HCT116 (cell line): ENCODE results near the gene DRAM1. TPM values are rescaled to one million over a fixed set of nuclear protein-coding genes. Genes with fewer than 3 reads are reported as not detected.
"Not testable (repeated sequence)": the region's sequence is repeated elsewhere in the genome, so short reads cannot be mapped to it uniquely, and the experiment has no call there.

Experiments
- ATAC-seq: fragments of 200-7000 bp; cut with Tn5 transposase; 2 replicates; pipeline ENCODE4 v1.9.1; 2020; ENCODE audit warnings: mild to moderate bottlenecking, moderate library complexity
- BruUV-seq: library from RNA; stranded (reverse); fragments of 400-500 nt; replicated peaks from 2 replicates; lab custom pipeline; 2021; lab: Mats Ljungman, UMichigan
- CTCF ChIA-PET: fragments of 300-600 bp; sonication (Branson Sonifier 250); formaldehyde crosslinking; loops from one replicate; lab custom pipeline; 2021; ENCODE audit warnings: antibody characterized with exemption; lab: Charles Lee
- POLR2A ChIA-PET: fragments of 300-600, 350-600 bp; sonication (Branson Sonifier 250); formaldehyde crosslinking; loops from one replicate; lab custom pipeline; 2021; ENCODE audit warnings: antibody characterized with exemption; lab: Charles Lee
- RAD21 ChIA-PET, 2 experiments: fragments of 300-600 bp; sonication (Branson Sonifier 250); formaldehyde crosslinking; loops; one replicate each; lab custom pipeline; 2023; ENCODE audit warnings: low total read pairs in 2 of 2; ENCODE audit not compliant: uncharacterized antibody in 2 of 2, unreplicated experiment in 2 of 2, low non-redundant PET in 1 of 2; lab: Charles Lee
- DNase-seq: peaks from one replicate; pipeline ENCODE4 v3.0.0-alpha.2; 2010; ENCODE audit warnings: low read depth, low spot score
- H2AFZ ChIP-seq: fragments of 200-600 bp; shearing (Covaris generic), sonication (generic); 2 replicates; pipeline ENCODE4 v1.6.1; 2017; ENCODE audit warnings: low read depth, mixed run types, mixed read lengths, antibody characterized with exemption, low read length; ENCODE audit not compliant: poor library complexity, severe bottlenecking
- H3K27ac ChIP-seq: 2 replicates; pipeline ENCODE4 v1.5.1; 2012; ENCODE audit warnings: low read depth, low read length
- H3K27me3 ChIP-seq: fragments of 200-600 bp; sonication (generic); 2 replicates; pipeline ENCODE4 v1.6.1; 2016; ENCODE audit warnings: mixed run types, low read length, mixed read lengths; ENCODE audit not compliant: insufficient read depth
- H3K36me3 ChIP-seq, 2 experiments: fragments of 200-500 bp in 1 of 2; fragments of 200-600 bp in 1 of 2; sonication (Bioruptor generic) in 1 of 2; sonication (generic) in 1 of 2; 2 replicates each; pipeline versions ENCODE4 v1.5.1 to v1.6.1; 2014 to 2016; ENCODE audit warnings: low read length in 2 of 2, inconsistent platforms in 1 of 2, mixed read lengths in 1 of 2, mixed run types in 1 of 2; ENCODE audit not compliant: insufficient read depth in 2 of 2, control insufficient read depth in 1 of 2
- H3K4me1 ChIP-seq, 2 experiments: fragments of 200-600 bp in 1 of 2; sonication (generic) in 1 of 2; 2 replicates each; pipeline versions ENCODE4 v1.5.1 to v1.6.1; 2012 to 2017; ENCODE audit warnings: low read length in 2 of 2, inconsistent platforms in 1 of 2, mild to moderate bottlenecking in 1 of 2, mixed read lengths in 1 of 2, mixed run types in 1 of 2, moderate library complexity in 1 of 2; ENCODE audit not compliant: insufficient read depth in 2 of 2, control insufficient read depth in 1 of 2
- H3K4me2 ChIP-seq: fragments of 200-600 bp; sonication (generic); 2 replicates; pipeline ENCODE4 v1.6.1; 2017; ENCODE audit warnings: mixed run types, low read length, mixed read lengths
- H3K4me3 ChIP-seq, 2 experiments: fragments of 200-600 bp in 1 of 2; sonication (generic) in 1 of 2; replicated peaks in 1 of 2; 2 replicates each; pipeline ENCODE4 v1.5.1; 2011 to 2016; ENCODE audit warnings: low read length in 2 of 2, control low read depth in 1 of 2, low read depth in 1 of 2, mild to moderate bottlenecking in 1 of 2, mixed read lengths in 1 of 2, mixed run types in 1 of 2
- H3K79me2 ChIP-seq: fragments of 200-600 bp; sonication (generic); 2 replicates; pipeline ENCODE4 v1.6.1; 2017; ENCODE audit warnings: mild to moderate bottlenecking, mixed run types, low read length, moderate library complexity, mixed read lengths; ENCODE audit not compliant: insufficient read depth
- H3K9ac ChIP-seq: fragments of 200-600 bp; sonication (generic); 2 replicates; pipeline ENCODE4 v1.6.1; 2016; ENCODE audit warnings: low read length, mixed read lengths
- H3K9me2 ChIP-seq: fragments of 200-600 bp; sonication (generic), shearing (Covaris generic); 2 replicates; pipeline ENCODE4 v1.6.1; 2017; ENCODE audit warnings: mixed run types, mild to moderate bottlenecking, moderate library complexity; ENCODE audit not compliant: insufficient read depth
- H3K9me3 ChIP-seq, 2 experiments: fragments of 200-500 bp in 1 of 2; fragments of 200-600 bp in 1 of 2; sonication (Bioruptor generic) in 1 of 2; sonication (generic) in 1 of 2; 2 replicates each; pipeline ENCODE4 v1.6.1; 2014 to 2017; ENCODE audit warnings: low read length in 2 of 2, mixed read lengths in 2 of 2, inconsistent platforms in 1 of 2, low read depth in 1 of 2, mild to moderate bottlenecking in 1 of 2, mixed run types in 1 of 2, moderate library complexity in 1 of 2; ENCODE audit not compliant: control insufficient read depth in 1 of 2, insufficient read depth in 1 of 2
- H4K20me1 ChIP-seq: fragments of 200-600 bp; sonication (generic), shearing (Covaris generic); 2 replicates; pipeline ENCODE4 v1.6.1; 2017; ENCODE audit warnings: mixed run types, mild to moderate bottlenecking, moderate library complexity; ENCODE audit not compliant: insufficient read depth
- EZH2 ChIP-seq: fragments of 200-600 bp; sonication (generic); IDR thresholded peaks from 2 replicates; pipeline ENCODE4 v1.6.1; 2017; ENCODE audit warnings: antibody characterized with exemption, mixed run types
- EZH2phosphoT487 ChIP-seq: fragments of 200-600 bp; IDR thresholded peaks from 2 replicates; pipeline ENCODE4 v1.6.1; 2018; ENCODE audit warnings: antibody characterized with exemption, borderline replicate concordance
- FOSL1 ChIP-seq: IDR thresholded peaks from 2 replicates; pipeline ENCODE4 v1.6.1; 2012; ENCODE audit warnings: low read depth
- MAX ChIP-seq: IDR thresholded peaks from 2 replicates; pipeline ENCODE4 v1.6.1; 2012
- POLR2A ChIP-seq: IDR thresholded peaks from 2 replicates; pipeline ENCODE4 v1.7.0; 2011; ENCODE audit warnings: borderline replicate concordance; ENCODE audit not compliant: insufficient read depth, insufficient read length; ENCODE audit errors: extremely low read depth
- RAD21 ChIP-seq: IDR thresholded peaks from 2 replicates; pipeline ENCODE4 v1.6.1; 2012; ENCODE audit warnings: low read depth, mild to moderate bottlenecking
- intact Hi-C: fragments of 100-400 bp; cut with micrococcal nuclease; formaldehyde crosslinking; loops from 2 replicates; pipeline ENCODE4 v1.10.0; 2022
- total RNA-seq: library from RNA; stranded (reverse); gene quantifications from one replicate; pipeline ENCODE4 v1.2.1, GENCODE V29; 2021; ENCODE audit not compliant: unreplicated experiment

Gene DRAM1
- total RNA-seq, 1 experiment from 2014 or later = 20.3 TPM

GRCh38 chr12:101866615-101867373 lies 10.6 kb upstream of the DRAM1 start:
- POLR2A ChIA-PET = no interaction called here
- BruUV-seq = no TSS peak
- ATAC-seq = no peak

GRCh38 chr12:101867619-101868018 lies 9.8 kb upstream of the DRAM1 start:
- H3K27me3 ChIP-seq, H3K4me3 ChIP-seq, H3K36me3 ChIP-seq, H3K4me2 ChIP-seq, CTCF ChIA-PET, H2AFZ ChIP-seq, H3K4me1 ChIP-seq, H3K27ac ChIP-seq, DNase-seq, H4K20me1 ChIP-seq, intact Hi-C loops, BruUV-seq, H3K9me2 ChIP-seq, H3K9ac ChIP-seq, H3K9me3 ChIP-seq, RAD21 ChIA-PET, H3K79me2 ChIP-seq, POLR2A ChIA-PET, ATAC-seq: not testable (repeated sequence)

More at GRCh38 chr12:101866615-101867373, 10.6 kb upstream of the DRAM1 start:
- intact Hi-C loops = no loop called here
- DNase-seq = no peak
- Histone ChIP-seq H3K4me2 (no peak overlapping the region), H3K27me3 (no peaks in the 10 kb centered on the region), H3K9me3 (no peaks in the 10 kb centered on the region), H3K9me2 (no peaks in the 10 kb centered on the region), H3K79me2 (no peaks in the 10 kb centered on the region), H4K20me1 (no peaks in the 10 kb centered on the region), H3K4me1 (no peaks in the 10 kb centered on the region), H3K27ac (no peak overlapping the region), H2AFZ (no peak overlapping the region), H3K4me3 (no peak overlapping the region), H3K9ac (no peak overlapping the region), H3K36me3 (no peaks in the 10 kb centered on the region)
- TF ChIP-seq EZH2 (no peak), RAD21 (no peak), POLR2A (no peak), EZH2phosphoT487 (no peak), MAX (no peak), FOSL1 (no peak)
- RAD21 ChIA-PET = no interaction called here
- CTCF ChIA-PET = no interaction called here
